ENCODE results near the gene INSL4.

Gene INSL4

GRCh38 chr9:5231212-5231611 is at the start of gene INSL4:
TSS of gene INSL4 (plus strand) at chr9:5231419. CDS start at chr9:5231524, 105 bp downstream.
- DNase-seq (ENCODE audit: low read depth in 3 of 3, low spot score in 1 of 3), result no peak

- no peak for DNase-seq (ENCODE audit: low read depth in 3 of 3, low spot score in 1 of 3)
Measured at GRCh38 chr9:5184776-5185175, 46.4 kb upstream of the INSL4 start.

- DNase-seq (ENCODE audit: low read depth in 3 of 3, low spot score in 1 of 3), result no peak
Measured at GRCh38 chr9:5185220-5185840, 45.9 kb upstream of the INSL4 start, which contains the start of gene INSL6. TSS of gene INSL6 (minus strand) at chr9:5185639. CDS start at chr9:5185602, 37 bp downstream.

- DNase-seq (ENCODE audit: low read depth in 3 of 3, low spot score in 1 of 3), result peak in 2 of 3 donors; percentile 24 to 44
Measured at GRCh38 chr9:5186416-5187169, 44.6 kb upstream of the INSL4 start.

GRCh38 chr9:5188060-5188984 is 42.9 kb upstream of the INSL4 start:
- DNase-seq (ENCODE audit: low read depth in 3 of 3, low spot score in 1 of 3), result no peak

DNA sequence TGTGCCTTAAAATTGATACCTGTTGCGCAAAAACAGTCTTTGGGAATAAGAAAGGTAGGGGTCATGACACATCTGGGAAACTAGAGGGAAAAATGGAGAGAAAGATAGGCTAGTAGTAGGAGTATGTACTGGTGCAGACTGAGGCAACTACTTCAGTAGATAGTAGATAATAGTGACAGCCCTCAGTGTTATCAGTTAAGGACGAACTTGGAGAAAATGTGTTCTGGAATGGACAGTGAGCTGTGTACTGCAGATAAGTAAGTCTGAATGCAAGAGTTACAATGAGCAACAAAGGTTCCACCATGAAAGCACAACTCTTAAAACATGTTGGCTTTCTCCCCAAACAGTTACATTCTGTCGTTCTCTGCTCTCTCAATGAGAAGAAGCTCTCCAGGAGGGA is 39.2 kb upstream of the INSL4 start:
- DNase-seq (ENCODE audit: low read depth in 3 of 3, low spot score in 1 of 3), result no peak

DNA sequence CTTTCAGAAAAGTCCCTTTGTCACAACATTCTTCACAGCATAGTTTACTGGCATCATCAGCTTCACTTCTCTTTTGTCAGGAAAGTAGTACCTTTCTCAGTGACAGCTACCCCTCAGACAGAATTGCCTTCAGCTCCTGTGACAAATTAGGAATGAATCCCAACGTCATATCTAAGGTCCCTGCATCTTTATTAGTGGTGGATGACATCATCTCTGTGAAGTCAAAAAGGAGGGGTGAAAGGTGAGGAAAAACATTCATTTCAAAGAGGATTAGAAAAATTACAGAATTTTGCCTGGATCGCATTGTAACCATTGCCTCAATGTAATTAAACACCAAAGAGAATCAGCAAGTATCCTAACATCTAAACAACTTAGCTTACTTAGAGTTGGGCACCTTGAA is 37.9 kb upstream of the INSL4 start:
- no peak for DNase-seq (ENCODE audit: low read depth in 3 of 3, low spot score in 1 of 3)

- no peak for DNase-seq (ENCODE audit: low read depth in 3 of 3, low spot score in 1 of 3)
Measured at GRCh38 chr9:5195463-5195862, 35.8 kb upstream of the INSL4 start.

- DNase-seq (ENCODE audit: low read depth in 3 of 3, low spot score in 1 of 3), result no peak
Measured at GRCh38 chr9:5205071-5205470, 26.1 kb upstream of the INSL4 start.

DNA sequence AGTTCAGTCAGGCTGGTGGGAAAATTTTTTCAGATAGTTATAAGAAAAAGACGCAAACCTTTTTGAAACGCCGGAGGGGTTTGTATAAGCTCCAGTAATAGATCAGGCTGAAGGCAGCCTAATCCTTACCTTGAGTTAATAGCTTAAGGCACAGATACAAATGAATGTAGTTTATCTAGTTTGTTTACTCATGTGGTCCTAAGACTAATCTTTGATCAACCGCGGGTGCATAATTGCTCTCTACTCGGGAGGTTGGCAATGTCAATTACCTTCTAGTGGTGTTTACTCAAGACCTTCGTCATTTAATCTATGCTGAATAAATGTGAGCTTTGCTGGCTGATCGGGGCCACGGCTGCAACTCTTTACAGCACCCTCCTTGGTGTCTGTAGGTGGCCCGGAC is 665 bp upstream of the INSL4 start:
- DNase-seq (ENCODE audit: low read depth in 3 of 3, low spot score in 1 of 3), result no peak

GRCh38 chr9:5263351-5264218 is 32.4 kb downstream of the INSL4 start:
- DNase-seq (ENCODE audit: low read depth in 3 of 3, low spot score in 1 of 3), result no peak

- no peak for DNase-seq (ENCODE audit: low read depth in 3 of 3, low spot score in 1 of 3)
Measured at GRCh38 chr9:5264219-5264595, 33.0 kb downstream of the INSL4 start.

GRCh38 chr9:5265939-5266338 is 34.7 kb downstream of the INSL4 start:
- DNase-seq (ENCODE audit: low read depth in 3 of 3, low spot score in 1 of 3), result no peak

GRCh38 chr9:5269249-5269715 is 38.1 kb downstream of the INSL4 start:
- no peak for DNase-seq (ENCODE audit: low read depth in 3 of 3, low spot score in 1 of 3)

- no peak for DNase-seq (ENCODE audit: low read depth in 3 of 3, low spot score in 1 of 3)
Measured at GRCh38 chr9:5274770-5275169, 43.6 kb downstream of the INSL4 start.

GRCh38 chr9:5278486-5278885 is 47.3 kb downstream of the INSL4 start:
- no peak for DNase-seq (ENCODE audit: low read depth in 3 of 3, low spot score in 1 of 3)
